Right forelimb (tissue), 1 donor: Measurements from ENCODE around the gene CASP3.
A peak's percentile ranks its signal among the peaks of the same experiment; 100 is the strongest.
"Not testable (repeated sequence)": the region's sequence is repeated elsewhere in the genome, so short reads cannot be mapped to it uniquely, and the experiment has no call there.

Source experiments
- DNase-seq: peaks from one replicate; pipeline ENCODE4 v3.0.0-alpha.2; 2018

The CASP3 gene

GRCh38 chr4:184662236-184662635, 13.0 kb upstream of the CASP3 start:
- no peak for DNase-seq

- DNase-seq = no peak
Measured at GRCh38 chr4:184660978-184661377, 11.7 kb upstream of the CASP3 start.

GRCh38 chr4:184657820-184658219, 8.6 kb upstream of the CASP3 start:
- DNase-seq = not testable (repeated sequence)

GRCh38 chr4:184657144-184657543, 7.9 kb upstream of the CASP3 start:
- no peak for DNase-seq

GRCh38 chr4:184655889-184656869, 6.9 kb upstream of the CASP3 start:
- DNase-seq = no peak

GRCh38 chr4:184653650-184654049, 4.4 kb upstream of the CASP3 start:
- DNase-seq = no peak

- not testable (repeated sequence) for DNase-seq
Measured at GRCh38 chr4:184652681-184653080, 3.4 kb upstream of the CASP3 start.

- DNase-seq = no peak
Measured at GRCh38 chr4:184651899-184652298, 2.7 kb upstream of the CASP3 start.

GRCh38 chr4:184649971-184650855, 966 bp upstream of the CASP3 start:
- no peak for DNase-seq

- DNase-seq = peak; percentile 78
Measured at GRCh38 chr4:184648313-184649025, 778 bp downstream of the CASP3 start.

GRCh38 chr4:184648054-184648312, 1.3 kb downstream of the CASP3 start:
- no peak for DNase-seq

GRCh38 chr4:184647266-184648053, 1.8 kb downstream of the CASP3 start:
- no peak for DNase-seq

GRCh38 chr4:184645904-184646610, 3.2 kb downstream of the CASP3 start:
- DNase-seq = no peak

- no peak for DNase-seq
Measured at GRCh38 chr4:184644553-184645307, 4.5 kb downstream of the CASP3 start.

- no peak for DNase-seq
Measured at GRCh38 chr4:184643731-184644130, 5.5 kb downstream of the CASP3 start.

- DNase-seq = no peak
Measured at GRCh38 chr4:184641451-184641850, 7.8 kb downstream of the CASP3 start.

- no peak for DNase-seq
Measured at GRCh38 chr4:184641022-184641421, 8.2 kb downstream of the CASP3 start.

GRCh38 chr4:184636897-184637296, 12.3 kb downstream of the CASP3 start:
- DNase-seq = no peak

GRCh38 chr4:184636144-184636543, 13.1 kb downstream of the CASP3 start:
- DNase-seq = no peak

GRCh38 chr4:184635381-184635780, 13.9 kb downstream of the CASP3 start:
- no peak for DNase-seq

- DNase-seq = no peak
Measured at GRCh38 chr4:184632842-184633241, 16.4 kb downstream of the CASP3 start.
